ENCODE data around the gene DUXB.
A peak's percentile ranks its signal among the peaks of the same experiment; 100 is the strongest.

- TF ChIP-seq RARB (CRISPR knock-in tag; IDR thresholded peaks at IDR 0.05) (no peak), POU6F1 (CRISPR knock-in tag; IDR thresholded peaks at IDR 0.05; ENCODE audit: borderline replicate concordance, low read depth) (no peak), GLIS3 (CRISPR knock-in tag; IDR thresholded peaks at IDR 0.05) (0 out of 2 replicates have a peak, but pooled peaks have one; percentile 53), ISL1 (CRISPR knock-in tag; IDR thresholded peaks at IDR 0.05) (no peak), CREB5 (CRISPR knock-in tag; IDR thresholded peaks at IDR 0.05; ENCODE audit: low read depth) (no peak)
Measured at GRCh38 chr16:75647492-75648264, 53.6 kb downstream of the DUXB start, which contains the start of the genes KARS1 and TERF2IP.

Data from SK-N-SH treated with all-trans-retinoic acid at 6 μM for 48 hours (cell line).